ENCODE data around the gene EPB41L4A.

EPB41L4A gene

DNA sequence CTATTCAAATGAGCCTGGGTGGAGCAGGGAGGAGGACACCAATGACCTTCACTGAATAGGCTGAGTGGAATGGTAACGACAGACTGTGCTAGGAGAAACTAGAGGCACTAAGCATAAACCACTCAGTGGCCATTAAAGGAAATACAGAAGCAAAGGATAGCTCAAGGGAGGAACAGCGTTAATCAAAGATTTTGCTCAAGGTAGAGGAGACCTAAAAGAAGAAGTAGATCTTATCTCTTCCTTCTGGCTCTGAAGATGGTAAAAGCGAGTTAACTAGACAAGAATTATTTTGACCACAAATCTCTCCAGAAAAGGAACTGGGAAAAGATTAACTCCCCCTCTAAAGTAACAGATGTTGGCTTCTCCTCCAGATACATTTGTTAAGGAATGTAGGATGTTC, 299.6 kb downstream of the EPB41L4A start:
- Histone ChIP-seq H3K36me3 (ENCODE audit: control insufficient read depth in 2 of 2, insufficient read depth in 2 of 2, low read length in 2 of 2) (no peaks in the 10 kb centered on the region), H3K27me3 (ENCODE audit: control insufficient read depth in 1 of 2, insufficient read depth in 2 of 2, low read length in 2 of 2) (no peaks in the 10 kb centered on the region), H3K9me3 (ENCODE audit: control insufficient read depth in 2 of 2, low read length in 2 of 2) (peaks cover 0 to 4% of the 10 kb centered on the region in 2 donors), H3K4me1 (ENCODE audit: control insufficient read depth, insufficient read depth, low read length) (no peaks in the 10 kb centered on the region), H3K27ac (ENCODE audit: low read length) (no peak overlapping the region), H3K4me3 (ENCODE audit: low read length in 2 of 2) (no peak overlapping the region), H3K9ac (ENCODE audit: low read length in 2 of 2) (no peak overlapping the region)

- no peaks in the 10 kb centered on the region for H3K27me3 ChIP-seq (ENCODE audit: control insufficient read depth in 1 of 2, insufficient read depth in 2 of 2, low read length in 2 of 2)
- no peak overlapping the region for H3K4me3 ChIP-seq (ENCODE audit: low read length in 2 of 2)
- H3K36me3 ChIP-seq (ENCODE audit: control insufficient read depth in 2 of 2, insufficient read depth in 2 of 2, low read length in 2 of 2) = no peaks in the 10 kb centered on the region
- no peaks in the 10 kb centered on the region for H3K4me1 ChIP-seq (ENCODE audit: control insufficient read depth, insufficient read depth, low read length)
- peaks cover 0 to 4% of the 10 kb centered on the region in 2 donors for H3K9me3 ChIP-seq (ENCODE audit: control insufficient read depth in 2 of 2, low read length in 2 of 2)
- H3K27ac ChIP-seq (ENCODE audit: low read length) = no peak overlapping the region
- H3K9ac ChIP-seq (ENCODE audit: low read length in 2 of 2) = no peak overlapping the region
Measured at GRCh38 chr5:112117551-112117950, 301.5 kb downstream of the EPB41L4A start.

GRCh38 chr5:112116371-112116770, 302.7 kb downstream of the EPB41L4A start:
- no peaks in the 10 kb centered on the region for H3K27me3 ChIP-seq (ENCODE audit: control insufficient read depth in 1 of 2, insufficient read depth in 2 of 2, low read length in 2 of 2)
- no peak overlapping the region for H3K27ac ChIP-seq (ENCODE audit: low read length)
- H3K4me1 ChIP-seq (ENCODE audit: control insufficient read depth, insufficient read depth, low read length) = no peaks in the 10 kb centered on the region
- peaks cover 0 to 4% of the 10 kb centered on the region in 2 donors for H3K9me3 ChIP-seq (ENCODE audit: control insufficient read depth in 2 of 2, low read length in 2 of 2)
- H3K36me3 ChIP-seq (ENCODE audit: control insufficient read depth in 2 of 2, insufficient read depth in 2 of 2, low read length in 2 of 2) = no peaks in the 10 kb centered on the region
- H3K4me3 ChIP-seq (ENCODE audit: low read length in 2 of 2) = no peak overlapping the region
- no peak overlapping the region for H3K9ac ChIP-seq (ENCODE audit: low read length in 2 of 2)

- H3K27ac ChIP-seq (ENCODE audit: low read length) = no peak overlapping the region
- no peaks in the 10 kb centered on the region for H3K4me1 ChIP-seq (ENCODE audit: control insufficient read depth, insufficient read depth, low read length)
- no peak overlapping the region for H3K9ac ChIP-seq (ENCODE audit: low read length in 2 of 2)
- no peaks in the 10 kb centered on the region for H3K27me3 ChIP-seq (ENCODE audit: control insufficient read depth in 1 of 2, insufficient read depth in 2 of 2, low read length in 2 of 2)
- no peaks in the 10 kb centered on the region for H3K36me3 ChIP-seq (ENCODE audit: control insufficient read depth in 2 of 2, insufficient read depth in 2 of 2, low read length in 2 of 2)
- H3K9me3 ChIP-seq (ENCODE audit: control insufficient read depth in 2 of 2, low read length in 2 of 2) = no peaks in the 10 kb centered on the region
- H3K4me3 ChIP-seq (ENCODE audit: low read length in 2 of 2) = no peak overlapping the region
Measured at GRCh38 chr5:112113565-112113964, 305.5 kb downstream of the EPB41L4A start.
